DND-41 (cell line): ENCODE data around the gene RIN3.

Source experiments
- ATAC-seq: fragments of 200-7000 bp; cut with Tn5 transposase; 3 replicates; pipeline ENCODE4 v1.9.1; 2021; ENCODE audit warnings: low read depth; ENCODE audit not compliant: insufficient read depth
- DNase-seq: peaks from one replicate; pipeline ENCODE4 v3.0.0-alpha.2; 2020
- H2AFZ ChIP-seq: 2 replicates; pipeline ENCODE4 v1.6.0; 2012; ENCODE audit warnings: low read depth, low read length
- H3K27ac ChIP-seq: 2 replicates; pipeline ENCODE4 v1.5.1; 2012; ENCODE audit warnings: low read length, inconsistent platforms
- H3K27me3 ChIP-seq: fragments of 200-600 bp; sonication (generic); 2 replicates; pipeline ENCODE4 v1.6.0; 2012; ENCODE audit warnings: low read length, mild to moderate bottlenecking, inconsistent platforms; ENCODE audit not compliant: insufficient read depth, poor library complexity
- H3K36me3 ChIP-seq: 2 replicates; pipeline ENCODE4 v1.5.1; 2012; ENCODE audit warnings: low read length, inconsistent platforms; ENCODE audit not compliant: insufficient read depth
- H3K4me1 ChIP-seq: 2 replicates; pipeline ENCODE4 v1.5.1; 2012; ENCODE audit warnings: mild to moderate bottlenecking, low read length; ENCODE audit not compliant: insufficient read depth
- H3K4me2 ChIP-seq: 2 replicates; pipeline ENCODE4 v1.6.0; 2012; ENCODE audit warnings: mild to moderate bottlenecking, moderate library complexity, low read length, inconsistent platforms; ENCODE audit not compliant: insufficient read depth
- H3K4me3 ChIP-seq, 2 experiments: fragments of 200-600 bp in 1 of 2; shearing (Covaris generic) in 1 of 2; 2 replicates each; pipeline ENCODE4 v1.5.1; 2012 to 2016; ENCODE audit warnings: inconsistent platforms in 2 of 2, low read length in 2 of 2, mild to moderate bottlenecking in 2 of 2, low read depth in 1 of 2, moderate library complexity in 1 of 2
- H3K79me2 ChIP-seq: 2 replicates; pipeline ENCODE4 v1.6.0; 2012; ENCODE audit warnings: low read length, inconsistent platforms; ENCODE audit not compliant: insufficient read depth
- H3K9ac ChIP-seq: 2 replicates; pipeline ENCODE4 v1.6.0; 2012; ENCODE audit warnings: low read depth, mild to moderate bottlenecking, inconsistent platforms, low read length, moderate library complexity
- H3K9me3 ChIP-seq: 2 replicates; pipeline ENCODE4 v1.5.1; 2012; ENCODE audit warnings: low read length, moderate library complexity, mild to moderate bottlenecking, inconsistent platforms; ENCODE audit not compliant: insufficient read depth, severe bottlenecking
- H4K20me1 ChIP-seq: 2 replicates; pipeline ENCODE4 v1.6.0; 2012; ENCODE audit warnings: low read length; ENCODE audit not compliant: insufficient read depth
- CTCF ChIP-seq: IDR thresholded peaks from 2 replicates; pipeline ENCODE4 v1.5.1; 2012; ENCODE audit warnings: borderline replicate concordance, low read length, moderate library complexity, mild to moderate bottlenecking; ENCODE audit not compliant: poor library complexity, severe bottlenecking; ENCODE audit errors: extremely low read depth
- EZH2 ChIP-seq: IDR thresholded peaks from 3 replicates; pipeline ENCODE4 v1.6.1; 2012; ENCODE audit warnings: borderline replicate concordance, low read depth, mild to moderate bottlenecking, moderate library complexity, low read length, inconsistent platforms; ENCODE audit not compliant: severe bottlenecking

RIN3 gene

DNA sequence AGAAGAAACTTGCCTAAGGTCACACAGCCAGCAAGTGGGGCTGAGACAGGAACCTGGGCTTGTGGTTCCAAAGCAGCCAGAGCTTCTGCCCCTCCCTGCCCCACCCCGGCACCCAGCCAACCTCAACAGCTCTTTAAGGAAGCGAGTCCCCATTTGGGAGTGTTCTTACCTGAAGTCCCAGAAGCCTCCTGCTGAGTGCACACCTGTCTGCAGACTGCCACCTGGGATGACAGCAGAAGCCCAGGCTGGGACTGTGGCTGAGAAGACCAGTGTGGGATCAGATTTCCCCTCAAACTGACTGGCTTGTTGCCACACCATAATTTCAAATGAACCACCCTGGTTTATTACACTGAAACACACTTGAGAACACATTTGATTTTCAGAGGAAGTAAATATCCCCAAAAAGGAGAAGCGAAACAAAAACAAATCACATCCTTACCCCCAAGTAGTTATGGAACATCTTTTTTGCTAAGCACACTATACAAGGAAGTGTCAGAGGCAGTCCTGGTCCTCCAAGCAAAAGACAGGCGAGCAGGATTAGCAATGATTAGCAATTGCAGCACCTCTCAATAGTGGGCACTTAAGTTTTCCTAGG is 6.3 kb upstream of the RIN3 start:
- no peaks in the 10 kb centered on the region for H3K27me3 ChIP-seq
- no peak for DNase-seq
- no peak overlapping the region for H3K4me3 ChIP-seq
- no peaks in the 10 kb centered on the region for H3K79me2 ChIP-seq
- no peaks in the 10 kb centered on the region for H4K20me1 ChIP-seq
- H3K4me1 ChIP-seq = no peaks in the 10 kb centered on the region
- ATAC-seq = no peak
- H3K9me3 ChIP-seq = no peaks in the 10 kb centered on the region
- H3K27ac ChIP-seq = no peak overlapping the region
- no peak overlapping the region for H3K9ac ChIP-seq
- TF ChIP-seq EZH2 = no peak
- TF ChIP-seq CTCF = no peak
- H2AFZ ChIP-seq = no peak overlapping the region
- H3K4me2 ChIP-seq = no peak overlapping the region
- H3K36me3 ChIP-seq = no peaks in the 10 kb centered on the region

DNA sequence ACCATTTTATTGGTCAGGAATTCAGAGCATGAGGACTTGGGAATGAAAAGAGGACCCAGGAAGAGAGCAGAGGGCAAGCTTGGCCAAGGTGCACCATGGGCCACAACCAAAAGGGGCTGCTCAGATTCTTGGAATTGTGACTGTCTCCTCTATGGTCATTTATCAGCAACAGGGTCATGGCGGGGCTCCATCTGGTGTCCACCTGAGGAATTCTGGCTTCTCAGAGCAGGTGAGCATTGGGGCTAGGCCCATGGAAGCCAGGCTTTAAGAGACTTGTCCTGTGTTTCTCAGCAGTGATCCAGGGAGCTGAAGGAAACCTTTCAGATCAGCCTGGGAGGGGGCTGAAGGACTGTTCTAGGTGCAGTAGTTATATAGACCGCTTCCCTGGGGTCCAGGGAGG is 2.6 kb upstream of the RIN3 start:
- no peak for DNase-seq
- H3K27ac ChIP-seq = no peak overlapping the region
- H3K9ac ChIP-seq = no peak overlapping the region
- H3K27me3 ChIP-seq = no peaks in the 10 kb centered on the region
- no peak for TF ChIP-seq EZH2
- peak; percentile 12 for TF ChIP-seq CTCF
- no peaks in the 10 kb centered on the region for H4K20me1 ChIP-seq
- no peak overlapping the region for H3K4me3 ChIP-seq
- H3K4me2 ChIP-seq = no peak overlapping the region
- no peaks in the 10 kb centered on the region for H3K79me2 ChIP-seq
- no peaks in the 10 kb centered on the region for H3K9me3 ChIP-seq
- H2AFZ ChIP-seq = no peak overlapping the region
- H3K4me1 ChIP-seq = no peaks in the 10 kb centered on the region
- H3K36me3 ChIP-seq = no peaks in the 10 kb centered on the region
- no peak for ATAC-seq

DNA sequence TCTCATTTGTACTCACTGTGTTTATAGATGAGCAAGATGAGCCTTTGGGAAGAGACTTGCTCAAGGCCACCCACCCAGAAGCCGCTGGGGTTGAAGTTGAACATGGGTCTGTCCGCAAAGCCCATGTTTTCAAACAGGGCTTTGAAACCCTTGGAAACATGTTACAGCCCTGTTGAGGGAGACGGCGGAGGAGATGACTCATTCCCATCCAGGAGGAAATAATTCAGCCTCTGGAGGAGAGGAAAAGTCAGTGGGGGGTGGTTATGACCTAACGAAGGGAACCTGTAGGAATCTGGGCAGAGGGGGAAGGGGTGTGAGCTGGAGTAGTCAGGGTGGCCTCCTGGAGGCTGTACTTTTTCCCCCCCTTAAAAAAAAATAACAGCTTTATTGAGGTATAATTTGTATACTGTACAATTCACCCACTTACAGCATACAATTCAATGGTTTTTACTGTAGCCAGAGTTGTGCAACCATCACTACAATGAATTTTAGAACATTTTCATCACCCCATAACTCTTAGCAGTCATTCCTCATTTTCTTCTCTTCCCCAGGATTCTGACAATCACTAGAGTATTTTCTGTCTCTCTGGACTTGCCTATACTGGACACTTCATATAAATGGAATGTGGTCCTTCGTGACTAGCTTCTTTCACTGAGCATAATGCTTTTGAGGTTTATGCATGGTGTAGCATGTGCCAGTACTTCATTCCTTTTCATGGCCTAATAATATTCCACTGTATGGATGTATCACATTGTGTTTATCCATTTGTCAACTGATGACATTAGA is 1.9 kb upstream of the RIN3 start:
- Histone ChIP-seq H2AFZ (no peak overlapping the region), H4K20me1 (no peaks in the 10 kb centered on the region), H3K79me2 (no peaks in the 10 kb centered on the region), H3K36me3 (no peaks in the 10 kb centered on the region), H3K4me3 (no peak overlapping the region), H3K9me3 (no peaks in the 10 kb centered on the region), H3K27ac (no peak overlapping the region), H3K4me2 (no peak overlapping the region), H3K4me1 (no peaks in the 10 kb centered on the region), H3K9ac (no peak overlapping the region), H3K27me3 (no peaks in the 10 kb centered on the region)
- ATAC-seq (no peak), DNase-seq (no peak)
- TF ChIP-seq EZH2 (no peak), CTCF (no peak)
